Peyer's patch (tissue), 4 donors: Measurements from ENCODE around the gene DCC.
"Not testable (repeated sequence)": the region's sequence is repeated elsewhere in the genome, so short reads cannot be mapped to it uniquely, and the experiment has no call there.

Source experiments
- CTCF ChIP-seq, 6 experiments: fragments of 450-650 bp in 4 of 6; fragments of 200-600 bp in 2 of 6; sonication (generic) in 1 of 6; IDR thresholded peaks; one replicate each; pipeline ENCODE4 v1.5.1; 2017 to 2019; ENCODE audit warnings: antibody characterized with exemption in 6 of 6, mild to moderate bottlenecking in 3 of 6, moderate library complexity in 1 of 6
- POLR2A ChIP-seq, 2 donors: fragments of 450-650 bp; IDR thresholded peaks; one replicate each; pipeline ENCODE4 v1.5.1; 2017; ENCODE audit warnings: antibody characterized with exemption in 2 of 2, mild to moderate bottlenecking in 2 of 2, moderate library complexity in 2 of 2

DNA sequence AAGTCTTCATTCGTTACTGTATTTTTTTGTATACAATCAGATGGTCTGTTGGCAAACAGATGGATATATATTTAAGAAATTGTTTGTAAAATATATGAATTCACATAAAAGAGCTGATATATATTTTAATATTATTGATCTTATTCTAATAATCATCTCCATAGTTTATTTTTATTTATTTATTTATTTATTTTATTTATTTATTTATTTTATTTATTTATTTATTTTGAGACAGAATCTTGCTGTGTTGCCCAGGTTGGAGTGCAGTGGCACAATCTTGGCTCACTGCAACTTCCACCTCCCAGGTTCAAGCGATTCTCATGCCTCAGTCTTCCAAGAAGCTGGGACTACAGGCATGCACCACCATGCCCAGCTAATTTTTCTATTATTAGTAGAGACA lies 1128.2 kb downstream of the DCC start:
- not testable (repeated sequence) for TF ChIP-seq POLR2A, CTCF (IDR thresholded peaks at IDR 0.05)
